Stomach (tissue), 9 donors: ENCODE data around the gene CNTF. TPM values are rescaled to one million over a fixed set of nuclear protein-coding genes. Genes with fewer than 3 reads are reported as not detected.
A peak's percentile ranks its signal among the peaks of the same experiment; 100 is the strongest.

Experiments used
- DNase-seq, 2 donors: peaks; one replicate each; pipeline versions ENCODE4 v3.0.0 to v3.0.0-alpha.2; 2013 to 2019
- H3K27ac ChIP-seq, 5 donors: fragments of 200-600 bp in 4 of 5; sonication (generic) in 4 of 5; one replicate each; pipeline ENCODE4 v1.5.1; 2013 to 2019; ENCODE audit warnings: mild to moderate bottlenecking in 1 of 5, moderate library complexity in 1 of 5
- H3K27me3 ChIP-seq, 3 donors: fragments of 200-600 bp; sonication (generic); one replicate each; pipeline ENCODE4 v1.5.1; 2017 to 2019; ENCODE audit warnings: mixed run types in 1 of 3
- H3K36me3 ChIP-seq, 4 donors: fragments of 200-600 bp; sonication (generic); 1 replicate in 3 of 4; 2 replicates in 1 of 4; pipeline ENCODE4 v1.5.1; 2016 to 2019
- H3K4me1 ChIP-seq, 4 donors: fragments of 200-600 bp; sonication (generic); one replicate each; pipeline ENCODE4 v1.5.1; 2016 to 2019
- H3K4me3 ChIP-seq, 4 donors: fragments of 200-600 bp; sonication (generic) in 3 of 4; one replicate each; pipeline ENCODE4 v1.5.1; 2016 to 2019; ENCODE audit warnings: mild to moderate bottlenecking in 1 of 4
- H3K9me3 ChIP-seq, 4 donors: fragments of 200-600 bp; sonication (generic); one replicate each; pipeline ENCODE4 v1.5.1; 2016 to 2019
- EP300 ChIP-seq: sonication (generic); formaldehyde crosslinking; IDR thresholded peaks from one replicate; pipeline ENCODE4 v1.6.1; 2017; ENCODE audit warnings: antibody characterized with exemption
- POLR2A ChIP-seq, 4 donors: fragments of 450-650 bp; IDR thresholded peaks; one replicate each; pipeline ENCODE4 v1.6.1; 2016; ENCODE audit warnings: antibody characterized with exemption in 4 of 4, control low read depth in 2 of 4, mild to moderate bottlenecking in 1 of 4, moderate library complexity in 1 of 4
- POLR2AphosphoS5 ChIP-seq, 3 donors: sonication (generic); formaldehyde crosslinking; IDR thresholded peaks; one replicate each; pipeline ENCODE4 v1.6.1; 2016; ENCODE audit warnings: antibody characterized with exemption in 3 of 3
- WGBS, 5 donors: extraction: QIAGEN DNeasy Blood & Tissue Kit in 3 of 5; methylation state at CpG; one replicate each; pipeline versions ENCODE4 v1.1.5 to v1.1.7; 2013 to 2018; 5-methylcytosine and 5-hydroxymethylcytosine counted together
- intact Hi-C: fragments of 100-400 bp; cut with DNase I; formaldehyde crosslinking; loops from one replicate; pipeline ENCODE4 v1.15.1; 2023; ENCODE audit warnings: low total_unique reads
- polyA plus RNA-seq, 3 donors: library from polyadenylated mRNA; stranded (reverse); fragments of 200-250 nt; gene quantifications; one replicate each; pipeline ENCODE4 v1.2.3, GENCODE V29; 2013
- total RNA-seq, 5 donors: library from RNA; depleted of rRNA; stranded (reverse); fragments of >200 nt; gene quantifications; one replicate each; pipeline versions ENCODE4 v1.1.0 to v1.2.3, GENCODE V29; 2014 to 2016
- TF ChIP-seq, protein P1 (sequence below), 7 experiments: fragments of 450-650 bp in 4 of 7; fragments of 200-600 bp in 3 of 7; sonication (generic) in 3 of 7; IDR thresholded peaks; one replicate each; pipeline ENCODE4 v1.5.1; 2016 to 2019; ENCODE audit warnings: antibody characterized with exemption in 7 of 7, control low read depth in 2 of 7, mild to moderate bottlenecking in 1 of 7
- donor health status: healthy with polysubstance abuse.
- donor health status: Bipolar disorder and iron deficiency.
- donor health status: healthy.

Gene CNTF
- total and polyA plus RNA-seq, 8 donors: 0.25 to 3.9 (median 0.60) TPM; not detected in 4

GRCh38 chr11:58576887-58577471 lies 45.5 kb upstream of the CNTF start:
- H3K4me3 ChIP-seq: peak overlapping the region; percentile 72 to 100 (median 94)
- intact Hi-C loops: no loop called here
- H3K27me3 ChIP-seq: no peaks in the 10 kb centered on the region
- H3K4me1 ChIP-seq: peaks cover 33 to 77% (median 56%) of the 10 kb centered on the region in 4 donors
- no peaks in the 10 kb centered on the region for H3K36me3 ChIP-seq
- peak in 1 of 2 donors; percentile 53 for DNase-seq
- WGBS, 5 donors: 27 to 42% (median 40%) methylated on average over 4 of the region's 4 CpGs
- TF ChIP-seq, protein P1, sequence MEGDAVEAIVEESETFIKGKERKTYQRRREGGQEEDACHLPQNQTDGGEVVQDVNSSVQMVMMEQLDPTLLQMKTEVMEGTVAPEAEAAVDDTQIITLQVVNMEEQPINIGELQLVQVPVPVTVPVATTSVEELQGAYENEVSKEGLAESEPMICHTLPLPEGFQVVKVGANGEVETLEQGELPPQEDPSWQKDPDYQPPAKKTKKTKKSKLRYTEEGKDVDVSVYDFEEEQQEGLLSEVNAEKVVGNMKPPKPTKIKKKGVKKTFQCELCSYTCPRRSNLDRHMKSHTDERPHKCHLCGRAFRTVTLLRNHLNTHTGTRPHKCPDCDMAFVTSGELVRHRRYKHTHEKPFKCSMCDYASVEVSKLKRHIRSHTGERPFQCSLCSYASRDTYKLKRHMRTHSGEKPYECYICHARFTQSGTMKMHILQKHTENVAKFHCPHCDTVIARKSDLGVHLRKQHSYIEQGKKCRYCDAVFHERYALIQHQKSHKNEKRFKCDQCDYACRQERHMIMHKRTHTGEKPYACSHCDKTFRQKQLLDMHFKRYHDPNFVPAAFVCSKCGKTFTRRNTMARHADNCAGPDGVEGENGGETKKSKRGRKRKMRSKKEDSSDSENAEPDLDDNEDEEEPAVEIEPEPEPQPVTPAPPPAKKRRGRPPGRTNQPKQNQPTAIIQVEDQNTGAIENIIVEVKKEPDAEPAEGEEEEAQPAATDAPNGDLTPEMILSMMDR (IDR thresholded peaks at IDR 0.05): peak in 1 of 7 experiments; percentile 4
- no peak for TF ChIP-seq POLR2AphosphoS5 (IDR thresholded peaks at IDR 0.05)
- no peaks in the 10 kb centered on the region for H3K9me3 ChIP-seq
- H3K27ac ChIP-seq: peak overlapping the region; percentile 5 to 100 (median 100)

GRCh38 chr11:58577555-58578135 lies 44.8 kb upstream of the CNTF start:
- Histone ChIP-seq H3K4me3 (peak overlapping the region; percentile 72 to 100 (median 94)), H3K27ac (peak overlapping the region; percentile 95 to 100 (median 100)), H3K4me1 (peaks cover 33 to 77% (median 60%) of the 10 kb centered on the region in 4 donors), H3K27me3 (no peaks in the 10 kb centered on the region), H3K9me3 (no peaks in the 10 kb centered on the region), H3K36me3 (no peaks in the 10 kb centered on the region)
- peak; percentile 50 to 76 for DNase-seq
- intact Hi-C loops: no loop called here
- TF ChIP-seq EP300: no peak
- TF ChIP-seq POLR2A (IDR thresholded peaks at IDR 0.05): peak in 1 of 4 donors; percentile 46
- peak in 1 of 3 donors; percentile 81 for TF ChIP-seq POLR2AphosphoS5 (IDR thresholded peaks at IDR 0.05)
- whole genome bisulfite sequencing, 5 donors: 0 to 1% (median 1%) methylated on average over 21 of the region's 21 CpGs

GRCh38 chr11:58578136-58578634 lies 44.3 kb upstream of the CNTF start:
- peak; percentile 95 to 99 for DNase-seq
- TF ChIP-seq POLR2AphosphoS5 (IDR thresholded peaks at IDR 0.05): peak in 2 of 3 donors; percentile 67 to 93
- no peak for TF ChIP-seq EP300
- Histone ChIP-seq H3K36me3 (no peaks in the 10 kb centered on the region), H3K27ac (peak overlapping the region; percentile 95 to 100 (median 100)), H3K4me3 (peak overlapping the region; percentile 72 to 100 (median 94)), H3K9me3 (no peaks in the 10 kb centered on the region), H3K27me3 (no peaks in the 10 kb centered on the region), H3K4me1 (peaks cover 28 to 77% (median 62%) of the 10 kb centered on the region in 4 donors)
- WGBS, 5 donors: 0 to 1% (median 0%) methylated on average over 33 of the region's 33 CpGs
- intact Hi-C loops: no loop called here

GRCh38 chr11:58578635-58579191 lies 43.8 kb upstream of the CNTF start, which contains the start of gene ZFP91:
Gene ZFP91, plus strand, starts transcription at chr11:58579063. Its CDS starts 219 bp downstream, at chr11:58579282.
- DNase-seq: peak; percentile 98 to 99
- peak; percentile 50 to 81 (median 79) for TF ChIP-seq POLR2AphosphoS5 (IDR thresholded peaks at IDR 0.05)
- TF ChIP-seq, protein P1 (IDR thresholded peaks at IDR 0.05): no peak
- TF ChIP-seq POLR2A (IDR thresholded peaks at IDR 0.05): peak in 2 of 4 donors; percentile 27 to 54
- no peaks in the 10 kb centered on the region for H3K9me3 ChIP-seq
- 0 to 1% (median 1%) methylated on average over 30 to 50 of the region's 51 CpGs for WGBS, 5 donors
- H3K36me3 ChIP-seq: no peaks in the 10 kb centered on the region
- H3K4me1 ChIP-seq: peaks cover 23 to 77% (median 61%) of the 10 kb centered on the region in 4 donors
- H3K4me3 ChIP-seq: peak within 1 kb of the TSS; percentile 72 to 100 (median 94)
- intact Hi-C loops: no loop called here
- peak within 1 kb of the TSS; percentile 95 to 100 (median 100) for H3K27ac ChIP-seq
- no peaks in the 10 kb centered on the region for H3K27me3 ChIP-seq
